ENCODE measurements around the gene CAMK2B. TPM values are rescaled to one million over a fixed set of nuclear protein-coding genes. Genes with fewer than 3 reads are reported as not detected.

Gene CAMK2B
- total and polyA plus RNA-seq, 2 experiments from 2014 or later: not detected

DNA sequence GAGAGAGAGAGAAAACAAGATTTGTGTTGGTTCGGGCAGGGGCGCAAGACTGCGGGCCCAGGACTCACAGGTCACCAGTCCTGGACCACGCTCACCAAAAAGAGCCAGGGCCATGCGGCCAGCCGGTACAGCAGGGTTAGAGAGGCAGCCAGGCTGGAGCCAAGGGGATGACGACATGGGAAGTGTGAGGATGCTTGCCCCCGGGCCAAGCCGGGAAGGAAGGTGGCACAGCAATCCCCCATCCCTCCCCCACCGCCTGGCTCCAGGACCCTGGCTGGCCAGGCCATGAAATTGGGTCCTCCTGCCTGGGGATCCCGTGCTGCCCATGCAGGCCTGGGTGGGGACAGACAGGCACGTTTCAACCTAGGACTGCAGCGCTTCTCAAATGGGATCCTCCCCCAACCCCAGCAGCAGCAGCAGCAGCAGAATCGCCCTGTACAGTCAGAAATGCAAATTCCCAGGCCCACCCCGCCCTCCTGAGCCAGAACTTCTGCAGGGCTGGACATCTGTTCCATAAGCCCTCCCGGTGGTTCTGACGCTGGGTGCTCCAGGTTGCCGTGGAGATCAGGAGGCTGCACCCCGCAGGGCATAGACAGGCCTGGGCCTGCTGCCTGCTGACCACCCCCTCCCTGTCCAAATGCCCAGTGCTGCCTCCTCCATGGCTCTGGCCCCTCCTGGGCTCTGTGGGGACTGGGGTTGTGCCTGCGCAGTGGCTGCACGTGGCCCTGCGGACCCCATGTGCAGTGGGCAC lies 89.6 kb downstream of the CAMK2B start (continued):
- TF ChIP-seq EZH2phosphoT487 (IDR thresholded peaks at IDR 0.05; ENCODE audit: unreplicated experiment): no peak
- TF ChIP-seq, protein P1, sequence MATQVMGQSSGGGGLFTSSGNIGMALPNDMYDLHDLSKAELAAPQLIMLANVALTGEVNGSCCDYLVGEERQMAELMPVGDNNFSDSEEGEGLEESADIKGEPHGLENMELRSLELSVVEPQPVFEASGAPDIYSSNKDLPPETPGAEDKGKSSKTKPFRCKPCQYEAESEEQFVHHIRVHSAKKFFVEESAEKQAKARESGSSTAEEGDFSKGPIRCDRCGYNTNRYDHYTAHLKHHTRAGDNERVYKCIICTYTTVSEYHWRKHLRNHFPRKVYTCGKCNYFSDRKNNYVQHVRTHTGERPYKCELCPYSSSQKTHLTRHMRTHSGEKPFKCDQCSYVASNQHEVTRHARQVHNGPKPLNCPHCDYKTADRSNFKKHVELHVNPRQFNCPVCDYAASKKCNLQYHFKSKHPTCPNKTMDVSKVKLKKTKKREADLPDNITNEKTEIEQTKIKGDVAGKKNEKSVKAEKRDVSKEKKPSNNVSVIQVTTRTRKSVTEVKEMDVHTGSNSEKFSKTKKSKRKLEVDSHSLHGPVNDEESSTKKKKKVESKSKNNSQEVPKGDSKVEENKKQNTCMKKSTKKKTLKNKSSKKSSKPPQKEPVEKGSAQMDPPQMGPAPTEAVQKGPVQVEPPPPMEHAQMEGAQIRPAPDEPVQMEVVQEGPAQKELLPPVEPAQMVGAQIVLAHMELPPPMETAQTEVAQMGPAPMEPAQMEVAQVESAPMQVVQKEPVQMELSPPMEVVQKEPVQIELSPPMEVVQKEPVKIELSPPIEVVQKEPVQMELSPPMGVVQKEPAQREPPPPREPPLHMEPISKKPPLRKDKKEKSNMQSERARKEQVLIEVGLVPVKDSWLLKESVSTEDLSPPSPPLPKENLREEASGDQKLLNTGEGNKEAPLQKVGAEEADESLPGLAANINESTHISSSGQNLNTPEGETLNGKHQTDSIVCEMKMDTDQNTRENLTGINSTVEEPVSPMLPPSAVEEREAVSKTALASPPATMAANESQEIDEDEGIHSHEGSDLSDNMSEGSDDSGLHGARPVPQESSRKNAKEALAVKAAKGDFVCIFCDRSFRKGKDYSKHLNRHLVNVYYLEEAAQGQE (IDR thresholded peaks at IDR 0.05; ENCODE audit: unreplicated experiment): no peak
- no peak for TF ChIP-seq CREB1 (CRISPR knock-in tag; IDR thresholded peaks at IDR 0.05; ENCODE audit: low read depth)
- no peak for TF ChIP-seq POLR2AphosphoS5 (IDR thresholded peaks at IDR 0.05; ENCODE audit: low read depth)
- TF ChIP-seq ZNF114 (CRISPR knock-in tag; IDR thresholded peaks at IDR 0.05): no peak
- no peak for TF ChIP-seq JUNB (IDR thresholded peaks at IDR 0.05; ENCODE audit: unreplicated experiment)
- no peak for TF ChIP-seq ZNF331 (CRISPR knock-in tag; IDR thresholded peaks at IDR 0.05; ENCODE audit: low read depth)
- TF ChIP-seq NANOG (IDR thresholded peaks at IDR 0.05; ENCODE audit: borderline replicate concordance): no peak

DNA sequence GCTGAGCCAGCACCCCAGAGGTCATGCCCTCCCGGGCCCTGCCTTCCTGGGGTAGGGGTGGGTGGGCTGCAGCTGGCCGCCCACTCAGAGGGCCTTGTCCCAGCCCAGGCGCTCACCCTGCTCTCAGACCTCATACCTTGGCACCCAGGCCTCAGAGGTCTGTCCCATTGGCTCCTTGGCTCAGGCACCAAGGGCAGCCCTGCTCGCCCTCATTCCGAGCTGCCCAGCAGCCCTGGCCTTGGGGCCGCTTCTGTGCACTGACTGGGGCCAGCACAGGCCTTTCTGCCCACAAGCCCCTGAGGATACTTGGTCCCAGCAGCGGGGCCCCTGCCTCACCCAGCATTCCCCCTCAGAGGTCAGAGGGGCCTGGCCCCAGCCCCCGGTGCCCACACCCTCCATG lies 90.3 kb downstream of the CAMK2B start:
- H3K27me3 ChIP-seq (ENCODE audit: insufficient read depth): no peaks in the 10 kb centered on the region
- DNase-seq (ENCODE audit: low spot score): no peak
- H3K9me3 Mint-ChIP-seq: no peaks in the 10 kb centered on the region
- no peak for ATAC-seq
- no peak overlapping the region for H3K4me3 Mint-ChIP-seq
- no peaks in the 10 kb centered on the region for H3F3A ChIP-seq (replicated peaks; ENCODE audit: low read depth)
- H3K27ac Mint-ChIP-seq: no peak overlapping the region
- H3K36me3 ChIP-seq (ENCODE audit: insufficient read depth): no peaks in the 10 kb centered on the region
- TF ChIP-seq, protein P1 (IDR thresholded peaks at IDR 0.05; ENCODE audit: unreplicated experiment): no peak
- TF ChIP-seq CREB1 (CRISPR knock-in tag; IDR thresholded peaks at IDR 0.05; ENCODE audit: low read depth) (no peak), EZH2phosphoT487 (IDR thresholded peaks at IDR 0.05; ENCODE audit: unreplicated experiment) (no peak), STAT1 (IDR thresholded peaks at IDR 0.05; ENCODE audit: unreplicated experiment) (no peak), ZNF331 (CRISPR knock-in tag; IDR thresholded peaks at IDR 0.05; ENCODE audit: low read depth) (no peak)
- TF ChIP-seq, protein P2, sequence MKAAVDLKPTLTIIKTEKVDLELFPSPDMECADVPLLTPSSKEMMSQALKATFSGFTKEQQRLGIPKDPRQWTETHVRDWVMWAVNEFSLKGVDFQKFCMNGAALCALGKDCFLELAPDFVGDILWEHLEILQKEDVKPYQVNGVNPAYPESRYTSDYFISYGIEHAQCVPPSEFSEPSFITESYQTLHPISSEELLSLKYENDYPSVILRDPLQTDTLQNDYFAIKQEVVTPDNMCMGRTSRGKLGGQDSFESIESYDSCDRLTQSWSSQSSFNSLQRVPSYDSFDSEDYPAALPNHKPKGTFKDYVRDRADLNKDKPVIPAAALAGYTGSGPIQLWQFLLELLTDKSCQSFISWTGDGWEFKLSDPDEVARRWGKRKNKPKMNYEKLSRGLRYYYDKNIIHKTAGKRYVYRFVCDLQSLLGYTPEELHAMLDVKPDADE (IDR thresholded peaks at IDR 0.05): no peak
- no peaks in the 10 kb centered on the region for H3K9me2 ChIP-seq (ENCODE audit: insufficient read depth)
- no peaks in the 10 kb centered on the region for H3K4me1 ChIP-seq (ENCODE audit: insufficient read depth)
- peaks cover 7% of the 10 kb centered on the region for H3K27me3 Mint-ChIP-seq (ENCODE audit: insufficient read depth, low read depth, poor library complexity)
- no peak overlapping the region for H3K4me3 ChIP-seq
- no peaks in the 10 kb centered on the region for H4K20me1 ChIP-seq (replicated peaks; ENCODE audit: insufficient read depth)
- H2AFZ ChIP-seq: no peak overlapping the region
- no peak overlapping the region for H3K4me2 ChIP-seq
- H3K36me3 Mint-ChIP-seq (ENCODE audit: low read depth): no peaks in the 10 kb centered on the region
- no peak overlapping the region for H3K27ac ChIP-seq (ENCODE audit: low read depth)
- peaks cover 7% of the 10 kb centered on the region for H3K4me1 Mint-ChIP-seq
- H3K79me2 ChIP-seq (replicated peaks; ENCODE audit: insufficient read depth): no peaks in the 10 kb centered on the region

Data from GM23338 (cell line).